Ovary (tissue), 9 donors: ENCODE data around the gene PARD3. TPM values are rescaled to one million over a fixed set of nuclear protein-coding genes. Genes with fewer than 3 reads are reported as not detected.
"Not testable (repeated sequence)": the region's sequence is repeated elsewhere in the genome, so short reads cannot be mapped to it uniquely, and the experiment has no call there.

ENCODE experiments used
- DNase-seq, 5 donors: peaks; one replicate each; pipeline ENCODE4 v3.0.0-alpha.2; 2019 to 2020
- H3K27ac ChIP-seq, 2 donors: fragments of 200-600 bp; one replicate each; pipeline versions ENCODE4 v1.5.1 to v1.8.0; 2019 to 2022
- H3K27me3 ChIP-seq: fragments of 200-600 bp; one replicate; pipeline ENCODE4 v1.8.0; 2022
- H3K36me3 ChIP-seq: fragments of 200-600 bp; sonication (generic); one replicate; pipeline ENCODE4 v1.5.1; 2019
- H3K4me1 ChIP-seq: one replicate; pipeline ENCODE4 v1.8.1; 2013; ENCODE audit warnings: mild to moderate bottlenecking, moderate library complexity; ENCODE audit not compliant: insufficient read depth
- H3K4me3 ChIP-seq: fragments of 200-600 bp; sonication (generic); one replicate; pipeline ENCODE4 v1.5.1; 2017
- H3K9me3 ChIP-seq, 2 donors: fragments of 200-600 bp in 1 of 2; sonication (generic) in 1 of 2; one replicate each; pipeline versions ENCODE4 v1.5.1 to v1.8.1; 2013 to 2019; ENCODE audit warnings: mild to moderate bottlenecking in 1 of 2, moderate library complexity in 1 of 2
- EP300 ChIP-seq: sonication (generic); formaldehyde crosslinking; IDR thresholded peaks from one replicate; pipeline ENCODE4 v1.6.1; 2017; ENCODE audit warnings: antibody characterized with exemption
- POLR2A ChIP-seq: fragments of 450-650 bp; IDR thresholded peaks from one replicate; pipeline ENCODE4 v1.6.1; 2017; ENCODE audit warnings: antibody characterized with exemption, mild to moderate bottlenecking, moderate library complexity
- WGBS, 3 donors: extraction: QIAGEN DNeasy Blood & Tissue Kit in 1 of 3; methylation state at CpG; one replicate each; pipeline versions ENCODE4 v1.1.5 to v1.1.7; 2013 to 2017; 5-methylcytosine and 5-hydroxymethylcytosine counted together
- intact Hi-C, 4 donors: fragments of 100-400 bp; cut with DNase I; formaldehyde crosslinking; loops; one replicate each; pipeline versions ENCODE4 v1.11.0 to v1.15.1; 2022 to 2023
- polyA plus RNA-seq, 2 donors: library from polyadenylated mRNA; stranded (reverse); fragments of 200-250 nt in 1 of 2; fragments of 350-450 nt in 1 of 2; fragmentation: Illumina TruSeq in 1 of 2; extraction: RNeasy Lipid Tissue Mini Kit (QIAGEN cat#74804) in 1 of 2; gene quantifications; one replicate each; pipeline ENCODE4 v1.2.3, GENCODE V29; 2013 to 2014
- total RNA-seq, 7 donors: library from RNA; depleted of rRNA in 2 of 7; stranded (reverse); fragments of >200 nt in 2 of 7; fragmentation: NEBNext Ultra II Directional in 3 of 7; extraction: Animal tissue kit (Norgen Biotek cat#: 25700) in 3 of 7; gene quantifications; one replicate each; pipeline versions ENCODE4 v1.1.0 to v1.2.4, GENCODE V29; 2016 to 2023
- TF ChIP-seq, protein P1 (sequence below), 3 donors: fragments of 450-650 bp in 2 of 3; fragments of 200-600 bp in 1 of 3; IDR thresholded peaks; one replicate each; pipeline versions ENCODE4 v1.5.1 to v1.8.0; 2016 to 2022; ENCODE audit warnings: antibody characterized with exemption in 3 of 3, mild to moderate bottlenecking in 1 of 3
- donor health status: DM: no; HTN: no; CAD: no; lungs with moderate emphysema.
- donor health status: DM: no; HTN: no; CAD: no.
- donor health status: Bipolar disorder and iron deficiency.
- donor health status: DM: yes; HTN: yes; CAD: no.
- donor health status: DM: no; HTN: no; CAD: no.
- donor health status: DM: yes; HTN: yes; CAD: no.

Gene PARD3
- total and polyA plus RNA-seq, 9 donors = 31.8 to 92.3 (median 67.1) TPM

DNA sequence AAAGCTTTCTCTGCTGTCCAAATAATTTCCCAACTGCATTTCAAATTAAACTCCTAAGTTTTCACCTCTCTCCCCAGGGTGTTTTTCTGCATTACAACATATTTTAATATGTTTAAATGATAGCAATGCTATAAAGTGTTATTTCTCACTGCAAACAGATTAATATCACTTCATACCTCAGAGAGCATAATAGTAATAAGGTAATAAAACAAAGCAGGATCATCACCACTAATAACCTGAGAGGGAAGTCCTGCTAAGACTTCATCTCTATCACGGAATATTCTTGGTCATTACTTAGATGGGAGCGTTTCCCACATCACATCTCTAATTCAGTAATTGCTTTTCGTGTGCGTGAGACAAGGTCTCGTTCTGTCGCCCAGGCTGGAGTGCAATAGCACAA, 168.8 kb downstream of the PARD3 start:
- intact Hi-C loops = no loop called here
- H3K4me1 ChIP-seq = peaks cover 3% of the 10 kb centered on the region
- no peaks in the 10 kb centered on the region for H3K9me3 ChIP-seq
- H3K36me3 ChIP-seq = no peaks in the 10 kb centered on the region
- H3K4me3 ChIP-seq = no peak overlapping the region
- TF ChIP-seq POLR2A = no peak
- TF ChIP-seq, protein P1, sequence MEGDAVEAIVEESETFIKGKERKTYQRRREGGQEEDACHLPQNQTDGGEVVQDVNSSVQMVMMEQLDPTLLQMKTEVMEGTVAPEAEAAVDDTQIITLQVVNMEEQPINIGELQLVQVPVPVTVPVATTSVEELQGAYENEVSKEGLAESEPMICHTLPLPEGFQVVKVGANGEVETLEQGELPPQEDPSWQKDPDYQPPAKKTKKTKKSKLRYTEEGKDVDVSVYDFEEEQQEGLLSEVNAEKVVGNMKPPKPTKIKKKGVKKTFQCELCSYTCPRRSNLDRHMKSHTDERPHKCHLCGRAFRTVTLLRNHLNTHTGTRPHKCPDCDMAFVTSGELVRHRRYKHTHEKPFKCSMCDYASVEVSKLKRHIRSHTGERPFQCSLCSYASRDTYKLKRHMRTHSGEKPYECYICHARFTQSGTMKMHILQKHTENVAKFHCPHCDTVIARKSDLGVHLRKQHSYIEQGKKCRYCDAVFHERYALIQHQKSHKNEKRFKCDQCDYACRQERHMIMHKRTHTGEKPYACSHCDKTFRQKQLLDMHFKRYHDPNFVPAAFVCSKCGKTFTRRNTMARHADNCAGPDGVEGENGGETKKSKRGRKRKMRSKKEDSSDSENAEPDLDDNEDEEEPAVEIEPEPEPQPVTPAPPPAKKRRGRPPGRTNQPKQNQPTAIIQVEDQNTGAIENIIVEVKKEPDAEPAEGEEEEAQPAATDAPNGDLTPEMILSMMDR (IDR thresholded peaks at IDR 0.05) = no peak
- TF ChIP-seq EP300 = no peak
- H3K27ac ChIP-seq = no peak overlapping the region
- WGBS, 3 donors = 95 to 97% (median 95%) methylated on average over 6 of the region's 6 CpGs
- no peaks in the 10 kb centered on the region for H3K27me3 ChIP-seq
- DNase-seq = no peak

DNA sequence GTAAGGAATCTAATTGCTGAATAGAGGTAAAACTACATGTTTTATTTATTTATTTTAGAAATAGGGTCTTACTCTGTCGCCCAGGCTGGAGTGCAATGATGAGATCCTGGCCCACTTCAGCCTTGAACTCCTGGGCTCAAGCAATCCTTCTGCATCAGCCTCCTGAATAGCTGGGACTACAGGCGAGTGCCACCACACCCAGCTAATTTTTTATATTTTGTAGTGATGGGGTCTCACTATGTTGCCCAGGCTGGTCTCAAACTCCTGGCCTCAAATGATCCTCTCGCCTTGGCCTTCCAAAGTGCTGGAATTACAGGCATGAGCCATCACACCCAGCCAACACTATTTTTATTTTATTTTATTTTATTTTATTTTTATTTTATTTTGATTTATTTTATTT, 170.3 kb downstream of the PARD3 start:
- intact Hi-C loops = loop anchor here in 1 of 4 donors (5.0 kb wide), 1 partner anchor 1448 kb away; no protein-coding TSS in a partner anchor
- H3K4me3 ChIP-seq, H3K27me3 ChIP-seq, H3K36me3 ChIP-seq, H3K27ac ChIP-seq, H3K4me1 ChIP-seq, H3K9me3 ChIP-seq, DNase-seq: not testable (repeated sequence)
- WGBS, 3 donors = 95 to 98% (median 97%) methylated on average over 3 of the region's 3 CpGs

DNA sequence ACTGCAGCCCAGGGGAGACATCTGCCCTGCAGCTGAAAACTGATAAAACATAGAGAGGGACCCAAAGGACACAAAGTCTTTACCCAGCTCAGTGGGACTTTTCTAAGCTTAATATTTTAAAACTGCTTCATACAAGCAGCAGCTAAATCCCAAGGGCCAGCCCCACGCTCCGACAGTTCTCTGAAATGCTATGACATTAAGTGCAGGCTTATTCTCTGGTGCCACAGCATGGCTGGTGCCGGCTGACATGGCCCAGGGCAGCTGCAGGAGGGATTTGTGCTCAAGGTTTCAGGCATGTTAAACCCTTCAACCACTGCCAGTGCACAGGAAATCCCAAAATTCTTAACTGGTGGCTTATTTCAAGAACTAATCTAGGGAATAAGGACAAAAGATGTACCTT, 170.9 kb downstream of the PARD3 start:
- WGBS, 3 donors = 81 to 91% (median 83%) methylated on average over 3 of the region's 3 CpGs
- H3K9me3 ChIP-seq = no peaks in the 10 kb centered on the region
- H3K27ac ChIP-seq = no peak overlapping the region
- no peak for DNase-seq
- H3K36me3 ChIP-seq = no peaks in the 10 kb centered on the region
- H3K4me1 ChIP-seq = peaks cover 3% of the 10 kb centered on the region
- no peaks in the 10 kb centered on the region for H3K27me3 ChIP-seq
- intact Hi-C loops = loop anchor here in 1 of 4 donors (5.0 kb wide), 1 partner anchor 1447 kb away; no protein-coding TSS in a partner anchor
- no peak overlapping the region for H3K4me3 ChIP-seq
- TF ChIP-seq, protein P1 (IDR thresholded peaks at IDR 0.05) = no peak
- TF ChIP-seq EP300 = no peak
- no peak for TF ChIP-seq POLR2A

DNA sequence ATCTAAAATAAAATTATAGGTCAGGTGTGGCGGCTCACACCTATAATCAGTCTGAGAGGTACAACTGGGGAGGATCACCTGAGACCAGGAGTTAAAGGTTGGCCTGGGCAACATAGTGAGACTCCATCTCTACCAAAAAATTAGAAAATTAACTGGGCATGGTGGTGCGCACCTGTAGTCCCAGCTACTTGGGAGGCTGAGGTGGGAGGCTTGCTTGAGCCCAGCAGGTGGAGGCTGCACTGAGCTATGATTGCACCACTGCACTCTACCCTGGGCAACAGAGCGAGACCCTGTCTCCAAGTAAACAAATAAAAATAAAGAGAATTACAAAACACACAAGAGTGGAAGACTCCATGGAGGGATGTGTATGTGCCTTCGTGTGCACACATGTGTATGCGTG, 171.5 kb downstream of the PARD3 start:
- H3K27me3 ChIP-seq = no peaks in the 10 kb centered on the region
- H3K27ac ChIP-seq = no peak overlapping the region
- no peak for DNase-seq
- TF ChIP-seq EP300 (no peak), POLR2A (no peak)
- TF ChIP-seq, protein P1 (IDR thresholded peaks at IDR 0.05) = no peak
- no peaks in the 10 kb centered on the region for H3K9me3 ChIP-seq
- intact Hi-C loops = loop anchor here in 1 of 4 donors (5.0 kb wide), 1 partner anchor 1446 kb away; no protein-coding TSS in a partner anchor
- 88 to 98% (median 95%) methylated on average over 5 of the region's 5 CpGs for WGBS, 3 donors
- H3K4me3 ChIP-seq = no peak overlapping the region
- no peaks in the 10 kb centered on the region for H3K36me3 ChIP-seq
- peaks cover 3% of the 10 kb centered on the region for H3K4me1 ChIP-seq

DNA sequence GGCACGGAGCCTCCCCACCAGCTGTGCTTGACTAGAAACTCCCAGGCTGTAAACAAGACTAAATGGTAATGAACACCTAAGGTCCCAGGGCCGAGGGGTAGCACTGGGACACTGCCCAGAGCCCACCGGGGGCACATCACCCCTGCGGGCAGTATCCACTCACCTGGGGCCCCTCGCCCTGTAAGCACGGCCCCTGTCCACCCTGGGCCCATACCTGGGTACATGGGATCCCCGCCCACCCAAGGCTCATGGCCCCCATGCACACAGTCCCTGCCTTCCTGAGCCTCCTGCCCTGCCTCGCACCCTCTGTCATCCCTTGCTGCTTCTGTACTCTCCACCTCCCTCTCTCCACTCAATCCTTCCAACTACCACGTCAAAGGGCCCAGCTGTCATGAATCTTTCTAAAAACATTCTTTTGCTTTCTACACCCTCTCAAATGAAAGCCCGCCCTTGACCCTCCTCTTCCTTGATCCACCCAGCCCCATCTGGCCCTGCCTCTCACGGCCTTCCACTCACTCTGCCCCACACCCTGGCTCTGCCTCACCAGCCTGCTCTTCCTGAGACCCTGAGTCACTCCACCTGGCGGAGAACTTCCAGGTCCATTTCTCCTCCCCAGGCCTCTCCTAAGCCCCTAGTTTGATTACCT, 173.1 kb downstream of the PARD3 start:
- no peak overlapping the region for H3K27ac ChIP-seq
- H3K4me1 ChIP-seq = peaks cover 2% of the 10 kb centered on the region
- H3K4me3 ChIP-seq = no peak overlapping the region
- TF ChIP-seq EP300 = no peak
- TF ChIP-seq POLR2A = no peak
- TF ChIP-seq, protein P1 (IDR thresholded peaks at IDR 0.05) = no peak
- H3K9me3 ChIP-seq = no peaks in the 10 kb centered on the region
- no peaks in the 10 kb centered on the region for H3K36me3 ChIP-seq
- no peaks in the 10 kb centered on the region for H3K27me3 ChIP-seq
- intact Hi-C loops = loop anchor here in 1 of 4 donors (5.0 kb wide), 1 partner anchor 1445 kb away; no protein-coding TSS in a partner anchor
- 84 to 91% (median 85%) methylated on average over 12 of the region's 12 CpGs for WGBS, 3 donors
- DNase-seq = no peak
